ENCODE results near the gene ANKS1A. TPM values are rescaled to one million over a fixed set of nuclear protein-coding genes. Genes with fewer than 3 reads are reported as not detected.
"Not testable (repeated sequence)": the region's sequence is repeated elsewhere in the genome, so short reads cannot be mapped to it uniquely, and the experiment has no call there.

Gene ANKS1A
- total and polyA plus RNA-seq, 10 donors: 5.1 to 68.9 (median 45.6) TPM

- no peak for TF ChIP-seq CTCF (IDR thresholded peaks at IDR 0.05 in 8 of 11, conservative IDR thresholded peaks at IDR 0.05 in 3 of 11)
- no peak for TF ChIP-seq POLR2AphosphoS5 (IDR thresholded peaks at IDR 0.05)
- no peak for TF ChIP-seq POLR2A (IDR thresholded peaks at IDR 0.05)
- H3K4me1 ChIP-seq: no peaks in the 10 kb centered on the region
- WGBS, 5 donors: 92 to 95% (median 94%) methylated on average over 4 of the region's 4 CpGs
- DNase-seq: no peak
- intact Hi-C loops (cut with DNase I; ENCODE audit: low total_unique reads): no loop called here
- H3K27ac ChIP-seq: no peak overlapping the region
- H3K36me3 ChIP-seq: peaks cover 0 to 100% (median 79%) of the 10 kb centered on the region in 6 donors
- no peak overlapping the region for H3K4me3 ChIP-seq
- H3K9me3 ChIP-seq: no peaks in the 10 kb centered on the region
- H3K27me3 ChIP-seq (replicated peaks in 1 of 7): no peaks in the 10 kb centered on the region
Observed at GRCh38 chr6:34875292-34876213, 13.5 kb upstream of the ANKS1A start.

DNA sequence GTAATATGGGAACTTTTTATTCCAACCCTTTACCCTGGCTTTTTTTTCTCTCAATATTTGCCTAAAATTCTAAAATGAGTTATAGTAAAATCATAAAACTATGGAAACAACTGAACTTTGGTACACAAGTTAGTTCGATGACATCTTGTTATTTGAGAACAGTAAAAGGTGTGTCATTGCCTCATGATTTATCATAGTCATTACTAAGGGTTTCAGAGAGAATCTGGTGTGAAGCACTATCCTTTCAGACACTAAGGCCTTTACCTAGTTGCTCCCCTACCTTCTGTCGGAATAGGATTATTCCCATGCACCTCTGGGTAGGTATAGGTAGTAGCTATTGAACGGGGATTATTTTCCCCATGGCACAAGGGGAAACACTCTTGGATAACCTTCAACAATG is 12.6 kb upstream of the ANKS1A start:
- no peak overlapping the region for H3K4me3 ChIP-seq
- peaks cover 0 to 100% (median 81%) of the 10 kb centered on the region in 6 donors for H3K36me3 ChIP-seq
- no peak for TF ChIP-seq CTCF (IDR thresholded peaks at IDR 0.05 in 8 of 11, conservative IDR thresholded peaks at IDR 0.05 in 3 of 11)
- TF ChIP-seq POLR2AphosphoS5 (IDR thresholded peaks at IDR 0.05): no peak
- no peak for TF ChIP-seq POLR2A (IDR thresholded peaks at IDR 0.05)
- no peak overlapping the region for H3K27ac ChIP-seq
- intact Hi-C loops (cut with DNase I; ENCODE audit: low total_unique reads): no loop called here
- DNase-seq: no peak
- H3K9me3 ChIP-seq: no peaks in the 10 kb centered on the region
- H3K27me3 ChIP-seq (replicated peaks in 1 of 7): no peaks in the 10 kb centered on the region
- H3K4me1 ChIP-seq: no peaks in the 10 kb centered on the region
- WGBS, 5 donors: 92 to 99% (median 93%) methylated on average over 3 of the region's 3 CpGs

GRCh38 chr6:34877259-34877658 is 11.8 kb upstream of the ANKS1A start:
- H3K36me3 ChIP-seq: peaks cover 0 to 100% (median 81%) of the 10 kb centered on the region in 6 donors
- TF ChIP-seq POLR2A (IDR thresholded peaks at IDR 0.05): no peak
- TF ChIP-seq CTCF (IDR thresholded peaks at IDR 0.05 in 8 of 11, conservative IDR thresholded peaks at IDR 0.05 in 3 of 11): no peak

DNA sequence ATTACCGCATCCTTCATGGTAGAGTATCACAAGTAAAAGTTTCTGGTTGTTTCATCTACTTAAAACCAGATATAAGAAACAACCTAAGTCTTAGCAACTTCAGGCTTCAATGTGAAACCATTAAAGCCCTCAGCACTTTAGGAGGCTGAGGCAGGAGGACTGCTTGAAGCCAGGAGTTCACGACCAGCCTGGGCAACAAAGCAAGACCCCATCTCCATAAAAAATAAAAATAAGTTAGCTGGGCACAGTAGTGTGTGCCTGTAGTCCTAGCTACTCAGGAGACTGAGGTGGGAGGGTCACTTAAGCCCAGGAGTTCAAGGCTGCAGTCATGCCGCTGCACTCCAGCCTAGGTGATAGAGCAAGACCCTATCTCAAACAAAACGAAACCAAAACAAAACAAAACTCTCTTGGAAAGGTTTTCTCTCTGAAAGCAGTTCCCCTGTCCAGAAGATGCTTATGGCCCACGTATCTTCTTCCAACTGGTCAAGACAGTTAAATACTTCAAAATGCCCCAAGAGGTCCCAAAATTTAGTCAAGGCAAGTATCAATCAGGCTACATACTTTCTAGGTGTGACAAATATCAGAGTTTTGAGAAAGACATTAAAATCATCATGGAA is 11.1 kb upstream of the ANKS1A start:
- Histone ChIP-seq H3K27ac (no peak overlapping the region), H3K27me3 (replicated peaks in 1 of 7) (no peaks in the 10 kb centered on the region), H3K4me1 (no peaks in the 10 kb centered on the region), H3K9me3 (no peaks in the 10 kb centered on the region), H3K36me3 (peaks cover 4 to 100% (median 78%) of the 10 kb centered on the region in 6 donors), H3K4me3 (no peak overlapping the region)
- DNase-seq: no peak
- no peak for TF ChIP-seq POLR2A (IDR thresholded peaks at IDR 0.05)
- TF ChIP-seq CTCF (IDR thresholded peaks at IDR 0.05 in 8 of 11, conservative IDR thresholded peaks at IDR 0.05 in 3 of 11): no peak
- no peak for TF ChIP-seq POLR2AphosphoS5 (IDR thresholded peaks at IDR 0.05)
- WGBS, 5 donors: 91 to 98% (median 92%) methylated on average over 5 of the region's 5 CpGs
- intact Hi-C loops (cut with DNase I; ENCODE audit: low total_unique reads): no loop called here

More at GRCh38 chr6:34877259-34877658, 11.8 kb upstream of the ANKS1A start:
- DNase-seq: no peak
- Histone ChIP-seq H3K9me3 (no peaks in the 10 kb centered on the region), H3K4me1 (no peaks in the 10 kb centered on the region), H3K4me3 (no peak overlapping the region), H3K27ac (no peak overlapping the region), H3K27me3 (replicated peaks in 1 of 7) (no peaks in the 10 kb centered on the region)
- 82 to 98% (median 94%) methylated on average over 1 of the region's 1 CpG for WGBS, 5 donors
- intact Hi-C loops (cut with DNase I; ENCODE audit: low total_unique reads): no loop called here

- Histone ChIP-seq H3K4me1 (peaks cover 9 to 38% (median 28%) of the 10 kb centered on the region in 6 donors), H3K36me3 (peaks cover 4 to 69% (median 44%) of the 10 kb centered on the region in 6 donors)
- intact Hi-C loops (cut with DNase I; ENCODE audit: low total_unique reads): loop anchor here (10.0 kb wide), 1 partner anchor 129 kb away; the partner anchor contains the start of gene SNRPC
- not testable (repeated sequence) for DNase-seq; H3K4me3 ChIP-seq; H3K27ac ChIP-seq; H3K9me3 ChIP-seq; H3K27me3 ChIP-seq (replicated peaks in 1 of 7)
- WGBS, 5 donors: 97 to 100% (median 100%) methylated on average over 1 of the region's 1 CpG
Observed at GRCh38 chr6:34884073-34884472, 5.0 kb upstream of the ANKS1A start.
